B cell (primary cell): ENCODE results near the gene ARPC3.
"Not testable (repeated sequence)": the region's sequence is repeated elsewhere in the genome, so short reads cannot be mapped to it uniquely, and the experiment has no call there.

ENCODE experiments used
- CTCF ChIP-seq: fragments of 200-600 bp; IDR thresholded peaks from one replicate; pipeline ENCODE4 v1.8.0; 2022; ENCODE audit warnings: antibody characterized with exemption, mild to moderate bottlenecking
- EZH2 ChIP-seq: IDR thresholded peaks from 2 replicates; pipeline ENCODE4 v1.6.1; 2012; ENCODE audit warnings: borderline replicate concordance, low read depth, mild to moderate bottlenecking, moderate library complexity, low read length; ENCODE audit not compliant: insufficient read depth, poor library complexity, severe bottlenecking

GRCh38 chr12:110405126-110405662 is 44.9 kb downstream of the ARPC3 start:
- not testable (repeated sequence) for TF ChIP-seq CTCF, EZH2
